ENCODE measurements around the gene HOXD8.

GRCh38 chr2:176161825-176162626 lies 32.5 kb downstream of the HOXD8 start:
- TF ChIP-seq POLR2AphosphoS5 (IDR thresholded peaks at IDR 0.05; ENCODE audit: low read depth, low read length) (no peak), REST (IDR thresholded peaks at IDR 0.05; ENCODE audit: insufficient read depth in 1 of 2, low read depth in 2 of 2, low read length in 2 of 2) (no peak), SIN3A (IDR thresholded peaks at IDR 0.05; ENCODE audit: borderline replicate concordance, insufficient read depth, low read length) (no peak), TAF1 (IDR thresholded peaks at IDR 0.05; ENCODE audit: borderline replicate concordance, insufficient read depth, low read length) (no peak), FOXP2 (optimal IDR thresholded peaks at IDR 0.05; ENCODE audit: borderline replicate concordance, extremely low read depth, extremely low read length, insufficient read depth) (no peak)
